GM13976 (cell line): ENCODE data around the gene PLIN5.
"Not testable (repeated sequence)": the region's sequence is repeated elsewhere in the genome, so short reads cannot be mapped to it uniquely, and the experiment has no call there.

Source experiments
- DNase-seq: peaks from one replicate; pipeline ENCODE4 v3.0.0; 2012; ENCODE audit warnings: low spot score
- in situ Hi-C: fragments of 300-500 bp; cut with MboI; formaldehyde crosslinking; loops from one replicate; pipeline ENCODE4 v1.12.0; 2022; ENCODE audit warnings: low sequenced_read_pairs, mixed read lengths, inconsistent platforms; ENCODE audit not compliant: unreplicated experiment
- TF ChIP-seq, protein P1 (sequence below): IDR thresholded peaks from 2 replicates; pipeline ENCODE4 v1.5.1; 2012; ENCODE audit warnings: borderline replicate concordance, mild to moderate bottlenecking; ENCODE audit not compliant: insufficient read depth; ENCODE audit errors: extremely low read depth, missing control alignments, control extremely low read depth

The PLIN5 gene

GRCh38 chr19:4567584-4568071, 32.6 kb upstream of the PLIN5 start:
- TF ChIP-seq, protein P1, sequence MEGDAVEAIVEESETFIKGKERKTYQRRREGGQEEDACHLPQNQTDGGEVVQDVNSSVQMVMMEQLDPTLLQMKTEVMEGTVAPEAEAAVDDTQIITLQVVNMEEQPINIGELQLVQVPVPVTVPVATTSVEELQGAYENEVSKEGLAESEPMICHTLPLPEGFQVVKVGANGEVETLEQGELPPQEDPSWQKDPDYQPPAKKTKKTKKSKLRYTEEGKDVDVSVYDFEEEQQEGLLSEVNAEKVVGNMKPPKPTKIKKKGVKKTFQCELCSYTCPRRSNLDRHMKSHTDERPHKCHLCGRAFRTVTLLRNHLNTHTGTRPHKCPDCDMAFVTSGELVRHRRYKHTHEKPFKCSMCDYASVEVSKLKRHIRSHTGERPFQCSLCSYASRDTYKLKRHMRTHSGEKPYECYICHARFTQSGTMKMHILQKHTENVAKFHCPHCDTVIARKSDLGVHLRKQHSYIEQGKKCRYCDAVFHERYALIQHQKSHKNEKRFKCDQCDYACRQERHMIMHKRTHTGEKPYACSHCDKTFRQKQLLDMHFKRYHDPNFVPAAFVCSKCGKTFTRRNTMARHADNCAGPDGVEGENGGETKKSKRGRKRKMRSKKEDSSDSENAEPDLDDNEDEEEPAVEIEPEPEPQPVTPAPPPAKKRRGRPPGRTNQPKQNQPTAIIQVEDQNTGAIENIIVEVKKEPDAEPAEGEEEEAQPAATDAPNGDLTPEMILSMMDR = peak; percentile 63
- peak; percentile 72 for DNase-seq
- in situ Hi-C loops = no loop called here

- no peak for DNase-seq
- TF ChIP-seq, protein P1 = no peak
- in situ Hi-C loops = no loop called here
Measured at GRCh38 chr19:4566402-4567051, 31.5 kb upstream of the PLIN5 start.

GRCh38 chr19:4563562-4563961, 28.5 kb upstream of the PLIN5 start:
- in situ Hi-C loops, DNase-seq: not testable (repeated sequence)

- in situ Hi-C loops, DNase-seq: not testable (repeated sequence)
Measured at GRCh38 chr19:4562085-4562484, 27.1 kb upstream of the PLIN5 start.

- DNase-seq = no peak
- in situ Hi-C loops = no loop called here
- TF ChIP-seq, protein P1 = no peak
Measured at GRCh38 chr19:4559569-4559968, 24.5 kb upstream of the PLIN5 start, which contains the start of gene SEMA6B. Gene SEMA6B, minus strand, starts transcription at chr19:4559684. Its CDS starts 1,227 bp downstream, at chr19:4558457.

DNA sequence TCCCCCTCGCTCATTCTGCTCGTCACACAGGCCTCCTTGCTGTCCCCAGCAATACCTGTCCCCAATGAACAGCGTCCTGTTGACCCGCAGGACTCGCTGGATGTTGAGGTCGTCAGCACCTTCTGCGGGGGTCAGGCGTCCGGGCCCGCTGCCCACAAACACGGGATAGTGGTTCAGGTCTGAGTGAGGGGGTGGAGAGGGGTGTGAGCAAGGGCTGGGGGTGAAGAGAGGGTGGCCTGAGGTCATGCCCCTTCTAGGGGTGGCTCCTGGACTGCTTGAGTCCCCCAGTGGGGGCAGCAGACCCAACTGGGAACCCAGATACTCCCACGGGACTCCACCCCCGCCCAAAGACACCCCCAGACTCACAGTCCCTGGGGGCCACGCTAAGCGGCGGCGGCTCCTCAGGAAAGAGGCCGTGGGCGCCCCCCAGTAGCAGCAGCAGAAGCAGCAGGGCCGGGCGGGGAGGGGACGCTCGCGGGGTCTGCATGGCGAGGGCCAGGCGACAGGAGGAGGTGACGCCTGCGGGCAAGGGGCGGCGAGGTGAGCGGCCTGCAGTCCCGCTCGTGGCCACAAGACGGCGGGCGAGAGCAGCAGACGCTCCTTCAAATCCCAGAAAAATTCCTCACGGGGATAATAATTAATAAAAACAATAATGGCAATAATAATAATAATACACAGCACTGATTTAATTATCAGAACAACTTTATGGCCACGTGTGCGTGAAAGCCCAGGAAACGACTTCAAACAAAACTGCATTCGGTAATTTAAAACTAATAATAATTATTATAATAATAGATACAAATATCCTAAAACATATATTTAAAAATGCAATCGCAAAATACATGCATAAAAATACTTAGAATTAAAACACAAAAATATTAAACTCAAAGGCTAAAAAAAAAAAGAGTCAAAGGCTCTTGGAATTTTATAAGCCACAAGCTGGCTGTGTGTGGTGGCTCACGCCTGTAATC, 23.2 kb upstream of the PLIN5 start:
- in situ Hi-C loops = no loop called here
- TF ChIP-seq, protein P1 = peak; percentile 99
- DNase-seq = peak; percentile 79

DNA sequence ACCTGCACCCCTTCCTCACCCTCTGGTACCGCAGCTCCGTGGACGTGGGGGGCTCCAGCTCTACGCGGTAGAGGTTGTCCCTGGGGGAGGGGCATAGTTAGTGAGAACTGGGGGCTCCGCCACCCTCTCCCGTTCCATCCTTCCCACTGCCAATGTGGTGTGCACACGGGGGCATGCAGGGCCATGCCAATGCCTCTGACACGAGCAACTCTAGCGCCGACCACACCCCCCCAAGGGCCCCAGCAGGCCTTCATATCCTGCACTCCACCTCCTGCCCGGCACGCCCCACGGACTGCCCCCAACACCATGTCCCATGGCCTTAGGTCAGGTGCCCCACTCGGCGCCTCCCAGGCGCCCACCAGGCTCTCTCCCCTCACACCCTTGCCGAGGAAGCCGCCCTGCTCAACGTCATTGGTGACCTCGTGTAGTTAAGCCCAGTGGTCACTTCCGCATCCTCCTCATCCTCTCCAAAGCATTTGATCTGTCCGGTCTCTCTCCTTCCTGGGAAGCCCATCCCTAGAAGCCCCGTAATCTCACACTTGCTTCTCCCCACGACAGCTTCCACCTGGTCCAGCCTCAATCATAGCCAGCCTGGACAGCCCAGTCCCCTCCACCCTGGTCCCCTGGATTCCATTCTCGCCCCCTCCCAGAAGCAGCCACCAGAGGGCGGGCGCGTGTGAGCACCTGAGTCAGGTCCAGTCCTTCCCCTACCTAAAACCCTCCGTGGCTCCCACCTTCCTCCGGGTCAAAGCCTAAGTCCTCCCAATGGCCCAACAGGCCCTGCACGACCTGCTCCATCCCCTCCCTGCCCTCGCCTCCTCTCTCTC, 22.3 kb upstream of the PLIN5 start:
- in situ Hi-C loops = no loop called here
- TF ChIP-seq, protein P1 = peak; percentile 12
- no peak for DNase-seq
